Right lobe of liver (tissue), 6 donors: ENCODE data around the gene ARIH1. TPM values are rescaled to one million over a fixed set of nuclear protein-coding genes. Genes with fewer than 3 reads are reported as not detected.

Experiments
- ATAC-seq, 4 donors: fragments of 200-7000 bp; cut with Tn5 transposase; one replicate each; pipeline ENCODE4 v1.9.1; 2020; ENCODE audit warnings: mild to moderate bottlenecking in 4 of 4, moderate library complexity in 4 of 4
- DNase-seq, 3 donors: peaks; one replicate each; pipeline ENCODE4 v3.0.0-alpha.2; 2020
- H3K27ac ChIP-seq, 3 donors: fragments of 200-600 bp; one replicate each; pipeline ENCODE4 v1.8.0; 2022
- H3K27me3 ChIP-seq, 2 donors: fragments of 200-600 bp; one replicate each; pipeline ENCODE4 v1.8.0; 2022
- H3K36me3 ChIP-seq, 4 donors: fragments of 200-600 bp; sonication (generic) in 1 of 4; one replicate each; pipeline versions ENCODE4 v1.5.1 to v1.8.0; 2017 to 2022; ENCODE audit warnings: control low read depth in 1 of 4
- H3K4me1 ChIP-seq, 4 donors: fragments of 200-600 bp; sonication (generic) in 1 of 4; one replicate each; pipeline versions ENCODE4 v1.5.1 to v1.8.0; 2017 to 2022; ENCODE audit warnings: control low read depth in 1 of 4
- H3K4me3 ChIP-seq, 3 donors: fragments of 200-600 bp; one replicate each; pipeline ENCODE4 v1.8.0; 2022
- H3K9me3 ChIP-seq, 4 donors: fragments of 200-600 bp; sonication (generic) in 1 of 4; one replicate each; pipeline versions ENCODE4 v1.5.1 to v1.8.0; 2017 to 2022; ENCODE audit warnings: control low read depth in 1 of 4
- CTCF ChIP-seq, 4 donors: fragments of 200-600 bp in 3 of 4; fragments of 450-650 bp in 1 of 4; IDR thresholded peaks; one replicate each; pipeline versions ENCODE4 v1.5.1 to v1.8.0; 2016 to 2022; ENCODE audit warnings: antibody characterized with exemption in 4 of 4, mild to moderate bottlenecking in 2 of 4
- POLR2A ChIP-seq: fragments of 450-650 bp; IDR thresholded peaks from one replicate; pipeline ENCODE4 v1.6.1; 2017; ENCODE audit warnings: antibody characterized with exemption, mild to moderate bottlenecking
- WGBS: methylation state at CpG from one replicate; pipeline ENCODE4 v1.1.6; 2018; ENCODE audit warnings: low coverage, low lambda C conversion rate; ENCODE audit not compliant: insufficient coverage; ENCODE audit errors: missing lambda C conversion rate; 5-methylcytosine and 5-hydroxymethylcytosine counted together
- intact Hi-C, 2 donors: fragments of 100-400 bp; cut with DNase I; formaldehyde crosslinking; loops; one replicate each; pipeline versions ENCODE4 v1.11.2 to v1.14.1; 2022
- total RNA-seq, 6 experiments: library from RNA; depleted of rRNA in 2 of 6; stranded (reverse); fragments of >200 nt in 2 of 6; fragmentation: NEBNext Ultra II Directional in 3 of 6; extraction: Animal tissue kit (Norgen Biotek cat#: 25700) in 3 of 6; gene quantifications; one replicate each; pipeline versions ENCODE4 v1.1.0 to v1.2.4, GENCODE V29; 2016 to 2023
- donor health status: DM: no; HTN: yes; CAD: no.
- donor health status: DM: no; HTN: no; CAD: no.
- donor health status: DM: no; HTN: no; CAD: no.
- donor health status: DM: no; HTN: yes; CAD: no.
- donor health status: DM: no; HTN: yes; CAD: no.

Gene ARIH1
- total RNA-seq, 6 experiments from 2014 or later: 19.3 to 84.7 (median 69.9) TPM

GRCh38 chr15:72535911-72536310 is 61.8 kb downstream of the ARIH1 start:
- WGBS: 90% methylated on average over 3 of the region's 3 CpGs
- ATAC-seq: no peak

DNA sequence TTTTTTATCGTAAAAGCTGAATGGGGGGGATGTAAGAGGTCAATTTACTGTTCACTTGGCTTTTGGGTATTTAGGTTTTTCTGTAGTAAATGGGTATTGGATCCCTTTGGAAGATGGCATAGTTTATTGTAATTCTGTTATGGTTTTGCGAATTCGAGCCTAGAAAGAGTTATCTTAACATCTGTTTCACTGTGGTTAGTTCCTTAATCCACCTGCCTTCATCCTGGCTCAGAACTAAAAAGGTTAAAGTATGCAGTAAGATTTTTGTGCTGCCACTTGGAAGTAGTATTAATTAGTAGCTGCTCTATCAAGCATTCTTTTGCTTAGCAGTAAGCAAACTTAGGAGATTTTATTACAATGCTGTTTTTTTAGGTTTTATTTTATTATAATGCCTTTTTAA is 62.4 kb downstream of the ARIH1 start:
- Histone ChIP-seq H3K36me3 (no peaks in the 10 kb centered on the region), H3K27ac (no peak overlapping the region), H3K4me1 (no peaks in the 10 kb centered on the region), H3K4me3 (no peak overlapping the region), H3K9me3 (no peaks in the 10 kb centered on the region), H3K27me3 (no peaks in the 10 kb centered on the region)
- DNase-seq (no peak), ATAC-seq (no peak)
- WGBS: 82% methylated on average over 3 of the region's 3 CpGs
- intact Hi-C loops: no loop called here
- no peak for TF ChIP-seq POLR2A
- no peak for TF ChIP-seq CTCF (IDR thresholded peaks at IDR 0.05)

More at GRCh38 chr15:72535911-72536310, 61.8 kb downstream of the ARIH1 start:
- H3K4me3 ChIP-seq: no peak overlapping the region
- H3K4me1 ChIP-seq: no peaks in the 10 kb centered on the region
- no peaks in the 10 kb centered on the region for H3K27me3 ChIP-seq
- TF ChIP-seq CTCF (IDR thresholded peaks at IDR 0.05) (no peak), POLR2A (no peak)
- no peaks in the 10 kb centered on the region for H3K36me3 ChIP-seq
- no peak overlapping the region for H3K27ac ChIP-seq
- H3K9me3 ChIP-seq: no peaks in the 10 kb centered on the region
- intact Hi-C loops: no loop called here
- no peak for DNase-seq

- H3K9me3 ChIP-seq: no peaks in the 10 kb centered on the region
- ATAC-seq: no peak
- H3K27me3 ChIP-seq: no peaks in the 10 kb centered on the region
- no peak for DNase-seq
- no peak overlapping the region for H3K27ac ChIP-seq
- intact Hi-C loops: no loop called here
- TF ChIP-seq POLR2A (no peak), CTCF (IDR thresholded peaks at IDR 0.05) (no peak)
- no peak overlapping the region for H3K4me3 ChIP-seq
- no peaks in the 10 kb centered on the region for H3K4me1 ChIP-seq
- no peaks in the 10 kb centered on the region for H3K36me3 ChIP-seq
These were observed 64.8 kb downstream of the ARIH1 start for GRCh38 chr15:72538931-72539330.

DNA sequence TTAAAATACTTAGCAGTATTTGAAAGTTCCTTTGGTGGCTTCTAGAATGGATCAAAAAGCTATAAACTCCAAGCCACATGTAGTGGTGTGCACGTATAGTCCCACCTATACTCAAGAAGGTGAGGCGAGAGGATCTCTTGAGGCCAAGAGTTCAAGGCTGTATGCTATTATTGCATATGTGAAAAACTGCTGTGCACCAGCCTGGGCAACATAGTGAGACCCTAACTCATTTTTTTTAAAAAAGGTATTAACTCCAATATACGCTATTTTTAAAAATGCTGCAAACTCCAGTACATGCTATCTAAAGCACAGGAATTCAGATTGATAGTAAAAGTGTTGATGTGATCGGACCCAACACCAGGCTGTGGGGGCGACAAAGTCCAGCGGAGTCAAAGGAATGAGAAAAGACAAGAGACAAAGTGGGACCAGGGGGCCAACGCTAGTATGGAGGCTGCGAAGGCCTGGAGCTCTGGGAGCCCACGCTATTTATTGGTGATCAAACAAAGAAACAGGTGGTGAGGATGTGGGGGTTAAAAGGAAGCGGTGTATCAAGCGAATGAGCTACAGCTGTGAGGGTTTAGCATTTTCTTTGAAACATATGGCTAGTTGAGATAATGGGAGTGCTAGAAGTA is 66.6 kb downstream of the ARIH1 start:
- no peak overlapping the region for H3K4me3 ChIP-seq
- no peaks in the 10 kb centered on the region for H3K27me3 ChIP-seq
- TF ChIP-seq CTCF (IDR thresholded peaks at IDR 0.05): no peak
- TF ChIP-seq POLR2A: no peak
- ATAC-seq (no peak), DNase-seq (no peak)
- no peaks in the 10 kb centered on the region for H3K4me1 ChIP-seq
- H3K36me3 ChIP-seq: no peaks in the 10 kb centered on the region
- no peaks in the 10 kb centered on the region for H3K9me3 ChIP-seq
- intact Hi-C loops: no loop called here
- H3K27ac ChIP-seq: no peak overlapping the region
- WGBS: 93% methylated on average over 11 of the region's 11 CpGs

GRCh38 chr15:72541674-72542073 is 67.5 kb downstream of the ARIH1 start:
- Histone ChIP-seq H3K36me3 (no peaks in the 10 kb centered on the region), H3K27me3 (no peaks in the 10 kb centered on the region)

More at GRCh38 chr15:72541674-72542073, 67.5 kb downstream of the ARIH1 start:
- Histone ChIP-seq H3K9me3 (no peaks in the 10 kb centered on the region), H3K4me3 (no peak overlapping the region), H3K4me1 (no peaks in the 10 kb centered on the region), H3K27ac (no peak overlapping the region)
- DNase-seq (no peak), ATAC-seq (no peak)
- intact Hi-C loops: no loop called here
- TF ChIP-seq POLR2A: no peak
- TF ChIP-seq CTCF (IDR thresholded peaks at IDR 0.05): no peak
